Tibial nerve (tissue), 4 donors: ENCODE results near the gene ATIC. TPM values are rescaled to one million over a fixed set of nuclear protein-coding genes. Genes with fewer than 3 reads are reported as not detected.

ENCODE experiments used
- DNase-seq, 2 donors: peaks; one replicate each; pipeline ENCODE4 v3.0.0-alpha.2; 2019; ENCODE audit warnings: low spot score in 2 of 2
- H3K27ac ChIP-seq, 4 donors: fragments of 200-600 bp; sonication (generic) in 3 of 4; one replicate each; pipeline ENCODE4 v1.5.1; 2017 to 2019; ENCODE audit warnings: mild to moderate bottlenecking in 1 of 4
- H3K27me3 ChIP-seq, 2 donors: fragments of 200-600 bp; sonication (generic) in 1 of 2; one replicate each; pipeline versions ENCODE4 v1.5.1 to v1.6.0; 2017 to 2019
- H3K36me3 ChIP-seq, 3 donors: fragments of 200-600 bp; sonication (generic); one replicate each; pipeline ENCODE4 v1.5.1; 2018 to 2019
- H3K4me1 ChIP-seq, 4 donors: fragments of 200-600 bp; sonication (generic) in 3 of 4; one replicate each; pipeline ENCODE4 v1.5.1; 2017 to 2019
- H3K4me3 ChIP-seq, 4 donors: fragments of 200-600 bp; sonication (generic) in 3 of 4; one replicate each; pipeline ENCODE4 v1.5.1; 2017 to 2019; ENCODE audit warnings: mild to moderate bottlenecking in 1 of 4, moderate library complexity in 1 of 4
- H3K9me3 ChIP-seq, 4 donors: fragments of 200-600 bp; sonication (generic) in 3 of 4; one replicate each; pipeline ENCODE4 v1.5.1; 2017 to 2019
- EP300 ChIP-seq, 2 donors: sonication (generic); formaldehyde crosslinking; IDR thresholded peaks; one replicate each; pipeline ENCODE4 v1.6.1; 2017; ENCODE audit warnings: antibody characterized with exemption in 2 of 2, mild to moderate bottlenecking in 1 of 2
- POLR2A ChIP-seq, 2 donors: fragments of 450-650 bp; IDR thresholded peaks; one replicate each; pipeline ENCODE4 v1.6.1; 2017; ENCODE audit warnings: antibody characterized with exemption in 2 of 2, mild to moderate bottlenecking in 2 of 2, moderate library complexity in 2 of 2
- WGBS, 2 donors: methylation state at CpG; one replicate each; pipeline ENCODE4 v1.1.5; 2018; 5-methylcytosine and 5-hydroxymethylcytosine counted together
- total RNA-seq, 4 donors: library from RNA; depleted of rRNA; stranded (reverse); fragments of >200 nt; gene quantifications; one replicate each; pipeline ENCODE4 v1.1.0, GENCODE V29; 2016
- TF ChIP-seq, protein P1 (sequence below), 5 experiments: fragments of 200-600 bp in 3 of 5; fragments of 450-650 bp in 2 of 5; sonication (generic) in 3 of 5; IDR thresholded peaks; one replicate each; pipeline ENCODE4 v1.5.1; 2016 to 2019; ENCODE audit warnings: antibody characterized with exemption in 5 of 5, mild to moderate bottlenecking in 3 of 5, moderate library complexity in 2 of 5

ATIC gene
- total RNA-seq, 4 donors from 2014 or later = 31.6 to 64.5 (median 44.9) TPM

DNA sequence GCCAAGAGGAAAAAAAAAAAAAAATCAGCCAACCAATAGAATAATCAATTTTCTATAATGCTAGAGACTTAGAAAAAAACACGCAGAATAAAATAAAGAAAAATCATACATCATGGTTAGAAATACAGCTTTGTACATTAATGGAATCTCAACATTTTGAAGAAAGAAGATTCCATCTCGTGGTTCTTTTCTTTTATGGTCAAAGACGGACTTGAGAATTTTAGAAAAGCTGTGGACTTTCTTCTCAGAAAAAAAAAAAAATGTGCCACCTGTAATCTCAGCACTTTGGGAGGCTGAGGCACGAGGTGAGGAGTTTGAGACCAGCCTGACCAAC is 41.8 kb upstream of the ATIC start:
- WGBS, 2 donors = 69 to 72% methylated on average over 4 of the region's 4 CpGs
- Histone ChIP-seq H3K4me1 (peaks cover 0 to 7% (median 0%) of the 10 kb centered on the region in 4 donors), H3K9me3 (no peaks in the 10 kb centered on the region), H3K4me3 (no peak overlapping the region), H3K27ac (no peak overlapping the region), H3K27me3 (no peaks in the 10 kb centered on the region), H3K36me3 (no peaks in the 10 kb centered on the region)
- DNase-seq = no peak
- no peak for TF ChIP-seq POLR2A (IDR thresholded peaks at IDR 0.05)

DNA sequence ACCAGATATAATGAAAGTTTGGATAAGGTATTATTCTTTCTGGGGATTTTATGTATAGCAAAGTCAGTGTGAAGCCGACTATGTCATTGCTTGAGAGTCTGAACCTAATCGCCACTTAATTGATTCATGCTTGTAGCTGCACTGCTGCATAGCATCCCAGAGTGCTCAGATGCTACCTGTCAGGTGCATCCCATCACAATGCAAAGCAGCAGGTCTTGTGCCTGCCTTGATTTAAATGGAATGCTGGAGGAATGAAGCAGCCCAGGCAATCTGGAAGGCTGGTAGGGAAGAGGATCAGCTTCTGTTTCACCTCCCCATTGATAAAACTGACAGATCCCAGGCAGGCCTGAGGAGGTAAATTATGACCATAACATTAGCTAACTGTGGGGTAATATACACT is 40.4 kb upstream of the ATIC start:
- 92 to 94% methylated on average over 2 of the region's 2 CpGs for WGBS, 2 donors

GRCh38 chr2:215272918-215273317 is 38.9 kb upstream of the ATIC start:
- Histone ChIP-seq H3K36me3 (no peaks in the 10 kb centered on the region), H3K27me3 (no peaks in the 10 kb centered on the region), H3K9me3 (no peaks in the 10 kb centered on the region), H3K4me3 (no peak overlapping the region), H3K27ac (no peak overlapping the region), H3K4me1 (peaks cover 0 to 7% (median 0%) of the 10 kb centered on the region in 4 donors)
- no peak for TF ChIP-seq EP300 (IDR thresholded peaks at IDR 0.05)
- TF ChIP-seq, protein P1, sequence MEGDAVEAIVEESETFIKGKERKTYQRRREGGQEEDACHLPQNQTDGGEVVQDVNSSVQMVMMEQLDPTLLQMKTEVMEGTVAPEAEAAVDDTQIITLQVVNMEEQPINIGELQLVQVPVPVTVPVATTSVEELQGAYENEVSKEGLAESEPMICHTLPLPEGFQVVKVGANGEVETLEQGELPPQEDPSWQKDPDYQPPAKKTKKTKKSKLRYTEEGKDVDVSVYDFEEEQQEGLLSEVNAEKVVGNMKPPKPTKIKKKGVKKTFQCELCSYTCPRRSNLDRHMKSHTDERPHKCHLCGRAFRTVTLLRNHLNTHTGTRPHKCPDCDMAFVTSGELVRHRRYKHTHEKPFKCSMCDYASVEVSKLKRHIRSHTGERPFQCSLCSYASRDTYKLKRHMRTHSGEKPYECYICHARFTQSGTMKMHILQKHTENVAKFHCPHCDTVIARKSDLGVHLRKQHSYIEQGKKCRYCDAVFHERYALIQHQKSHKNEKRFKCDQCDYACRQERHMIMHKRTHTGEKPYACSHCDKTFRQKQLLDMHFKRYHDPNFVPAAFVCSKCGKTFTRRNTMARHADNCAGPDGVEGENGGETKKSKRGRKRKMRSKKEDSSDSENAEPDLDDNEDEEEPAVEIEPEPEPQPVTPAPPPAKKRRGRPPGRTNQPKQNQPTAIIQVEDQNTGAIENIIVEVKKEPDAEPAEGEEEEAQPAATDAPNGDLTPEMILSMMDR (IDR thresholded peaks at IDR 0.05) = no peak
- TF ChIP-seq POLR2A (IDR thresholded peaks at IDR 0.05) = no peak
- no peak for DNase-seq
- 85 to 95% methylated on average over 3 of the region's 3 CpGs for WGBS, 2 donors

More for the DNA sequence above, 40.4 kb upstream of the ATIC start:
- Histone ChIP-seq H3K4me1 (peaks cover 0 to 7% (median 0%) of the 10 kb centered on the region in 4 donors), H3K27ac (no peak overlapping the region), H3K4me3 (no peak overlapping the region), H3K27me3 (no peaks in the 10 kb centered on the region), H3K9me3 (no peaks in the 10 kb centered on the region), H3K36me3 (no peaks in the 10 kb centered on the region)
- TF ChIP-seq POLR2A (IDR thresholded peaks at IDR 0.05) (no peak), EP300 (IDR thresholded peaks at IDR 0.05) (no peak)
- TF ChIP-seq, protein P1 (IDR thresholded peaks at IDR 0.05) = no peak
- no peak for DNase-seq

- H3K27ac ChIP-seq = no peak overlapping the region
- H3K4me1 ChIP-seq = peaks cover 0 to 1% (median 0%) of the 10 kb centered on the region in 4 donors
- no peak overlapping the region for H3K4me3 ChIP-seq
- no peaks in the 10 kb centered on the region for H3K27me3 ChIP-seq
- no peak for TF ChIP-seq POLR2A (IDR thresholded peaks at IDR 0.05)
- TF ChIP-seq, protein P1 (IDR thresholded peaks at IDR 0.05) = no peak
- no peak for DNase-seq
- 86 to 89% methylated on average over 7 of the region's 7 CpGs for WGBS, 2 donors
- no peaks in the 10 kb centered on the region for H3K36me3 ChIP-seq
- no peaks in the 10 kb centered on the region for H3K9me3 ChIP-seq
Observed at GRCh38 chr2:215274829-215275228, 37.0 kb upstream of the ATIC start.

DNA sequence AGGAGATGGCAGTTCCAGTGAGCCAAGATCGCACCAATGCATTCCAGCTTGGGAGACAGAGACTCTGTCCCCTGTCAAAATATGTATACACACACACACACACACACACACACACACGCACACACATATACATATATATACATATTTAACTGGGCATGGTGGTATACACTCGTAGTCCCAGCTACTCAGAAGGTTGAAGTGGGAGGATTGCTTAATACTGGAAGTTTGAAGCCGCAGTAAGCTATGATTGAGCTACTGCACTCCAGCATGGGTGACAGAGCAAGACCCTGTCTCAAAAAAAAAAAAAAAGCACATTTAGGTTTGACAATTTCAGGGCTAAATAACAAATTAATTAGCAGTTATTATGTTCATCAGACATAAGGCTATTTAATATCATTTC is 36.0 kb upstream of the ATIC start:
- Histone ChIP-seq H3K4me3 (no peak overlapping the region), H3K27me3 (no peaks in the 10 kb centered on the region), H3K4me1 (no peaks in the 10 kb centered on the region), H3K27ac (no peak overlapping the region), H3K36me3 (no peaks in the 10 kb centered on the region), H3K9me3 (no peaks in the 10 kb centered on the region)
- no peak for DNase-seq
- TF ChIP-seq EP300 (IDR thresholded peaks at IDR 0.05) (no peak), POLR2A (IDR thresholded peaks at IDR 0.05) (no peak)
- TF ChIP-seq, protein P1 (IDR thresholded peaks at IDR 0.05) = no peak
- 68 to 71% methylated on average over 4 of the region's 4 CpGs for WGBS, 2 donors

- Histone ChIP-seq H3K4me3 (no peak overlapping the region), H3K9me3 (no peaks in the 10 kb centered on the region), H3K27ac (no peak overlapping the region), H3K36me3 (no peaks in the 10 kb centered on the region), H3K4me1 (no peaks in the 10 kb centered on the region), H3K27me3 (no peaks in the 10 kb centered on the region)
- no peak for DNase-seq
- 65 to 77% methylated on average over 3 of the region's 3 CpGs for WGBS, 2 donors
- TF ChIP-seq POLR2A (IDR thresholded peaks at IDR 0.05) (no peak), EP300 (IDR thresholded peaks at IDR 0.05) (no peak)
- TF ChIP-seq, protein P1 (IDR thresholded peaks at IDR 0.05) = no peak
Observed at GRCh38 chr2:215277944-215278343, 33.9 kb upstream of the ATIC start.
